ENCODE results near the gene DDX59.
A peak's percentile ranks its signal among the peaks of the same experiment; 100 is the strongest.
"Not testable (repeated sequence)": the region's sequence is repeated elsewhere in the genome, so short reads cannot be mapped to it uniquely, and the experiment has no call there.

The DDX59 gene

DNA sequence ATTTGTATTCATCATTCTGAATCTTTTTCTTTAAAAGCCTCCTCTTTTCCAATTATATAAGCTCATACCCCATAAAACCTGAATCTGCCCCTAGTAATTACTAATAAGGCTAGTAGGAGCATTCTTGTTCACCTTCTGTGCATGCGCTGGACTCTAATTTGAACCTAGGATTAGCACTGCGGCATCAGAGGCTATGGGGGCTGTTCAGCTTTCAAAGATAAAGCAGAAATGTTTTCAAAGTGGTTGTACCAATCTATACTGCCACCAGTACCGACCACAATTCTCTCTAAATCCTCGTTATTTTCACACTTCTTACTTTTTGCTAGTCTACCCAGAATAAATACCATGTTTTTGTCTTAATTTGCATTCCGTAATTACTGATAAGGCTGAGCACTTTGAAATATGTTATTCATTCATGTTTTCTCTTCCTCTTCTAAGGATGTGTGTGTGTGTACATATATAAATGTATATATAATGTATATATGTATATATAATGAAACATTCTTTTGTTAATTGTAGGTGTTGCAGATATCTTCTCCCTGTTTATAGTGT is 1.6 kb upstream of the DDX59 start:
- no peak for DNase-seq (ENCODE audit: low read depth)

DNA sequence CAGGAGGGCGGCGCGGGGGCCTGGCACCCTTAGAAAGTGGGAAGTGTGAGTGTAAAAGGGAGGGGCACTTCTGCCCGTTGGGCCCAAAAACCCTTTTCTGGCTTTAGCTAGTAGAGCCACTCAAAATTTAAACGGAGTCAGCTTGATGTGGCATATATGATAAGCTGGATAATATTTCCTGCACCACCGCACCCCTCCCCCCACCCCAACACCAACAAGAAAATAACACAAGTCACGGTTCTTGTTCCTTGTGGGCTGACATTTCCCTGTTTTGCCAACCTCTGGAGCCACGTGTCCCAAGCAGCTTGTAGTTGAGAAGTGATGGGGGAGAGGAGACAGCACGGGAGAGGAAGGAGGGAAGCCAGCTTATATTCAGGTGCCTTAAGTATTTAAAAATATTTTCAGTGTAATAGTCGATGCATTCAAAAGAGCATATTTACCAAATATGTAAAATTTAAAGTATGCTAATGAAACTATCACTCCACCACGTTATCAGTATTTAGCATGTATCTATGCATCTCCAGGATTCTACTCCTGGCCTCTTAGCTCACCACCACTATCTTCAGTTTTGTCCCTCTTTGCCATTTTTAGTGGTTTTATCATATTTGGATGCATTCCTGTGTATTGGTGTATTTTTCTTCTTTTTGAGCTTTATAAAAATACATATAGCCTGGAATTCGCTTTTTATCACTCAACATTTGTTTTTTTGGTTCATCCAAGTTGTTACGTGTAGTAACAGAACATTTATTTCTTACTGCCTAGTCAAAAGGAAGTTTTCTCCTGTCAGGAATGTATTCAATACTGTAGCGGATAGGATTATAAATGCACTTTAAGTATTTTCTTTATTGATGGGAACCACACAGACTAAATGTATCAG is 773 bp upstream of the DDX59 start:
- peak; percentile 81 for DNase-seq (ENCODE audit: low read depth)

DNA sequence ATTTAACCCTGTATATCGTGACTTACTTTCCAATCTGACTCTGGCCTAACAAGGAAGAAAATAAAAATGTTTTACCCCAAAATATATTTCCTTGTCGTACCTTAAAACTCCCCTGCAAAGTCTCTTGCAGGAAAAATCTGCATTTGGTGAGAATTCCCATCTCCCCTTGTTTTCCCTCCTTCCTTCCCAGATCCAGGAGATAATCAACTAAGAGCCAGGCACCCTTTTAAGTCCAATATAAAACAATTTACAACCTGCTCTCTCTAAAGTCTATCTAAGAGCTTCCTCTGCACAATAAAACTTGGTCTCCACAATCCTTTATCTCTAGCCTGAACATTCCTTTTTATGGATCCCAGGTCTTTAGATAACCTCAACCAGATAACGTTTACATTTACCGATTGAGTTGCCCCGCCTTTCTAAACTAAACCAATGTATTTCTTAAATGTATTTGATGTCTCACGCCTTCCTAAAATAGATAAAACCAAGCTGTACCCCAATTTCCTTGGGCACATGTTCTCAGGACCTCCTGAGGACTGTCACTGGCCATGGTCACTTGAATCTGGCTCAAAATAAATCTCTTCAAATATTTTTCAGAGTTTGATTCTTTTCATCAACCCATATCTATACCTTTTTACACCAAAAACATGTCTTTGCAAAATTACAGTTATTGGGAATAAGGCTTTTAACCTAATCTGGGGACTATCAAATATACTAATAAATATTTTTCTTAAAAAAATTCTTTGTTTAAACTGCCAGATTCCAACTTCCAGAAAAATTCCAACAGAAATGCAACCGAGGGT is 993 bp downstream of the DDX59 start:
- no peak for DNase-seq (ENCODE audit: low read depth)

DNA sequence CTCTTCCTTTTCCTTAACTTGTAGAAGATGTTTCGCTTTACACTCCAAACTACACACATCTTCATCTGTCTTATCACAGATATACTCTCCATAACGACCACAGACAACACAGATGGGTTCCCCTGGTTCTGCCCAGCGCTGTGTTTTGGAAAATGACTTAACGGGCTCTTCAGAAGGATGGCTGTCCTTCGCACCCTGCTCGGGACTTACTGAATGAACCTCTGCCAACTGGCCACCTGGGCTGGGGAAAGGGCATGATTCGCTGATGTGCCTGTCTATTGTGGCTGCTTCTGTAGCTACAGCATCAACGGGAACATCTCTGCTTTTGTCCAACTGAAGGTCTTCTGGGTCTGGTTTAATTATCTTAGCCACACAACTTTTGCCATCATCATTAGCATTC is 3.4 kb downstream of the DDX59 start:
- DNase-seq (ENCODE audit: low read depth): no peak

DNA sequence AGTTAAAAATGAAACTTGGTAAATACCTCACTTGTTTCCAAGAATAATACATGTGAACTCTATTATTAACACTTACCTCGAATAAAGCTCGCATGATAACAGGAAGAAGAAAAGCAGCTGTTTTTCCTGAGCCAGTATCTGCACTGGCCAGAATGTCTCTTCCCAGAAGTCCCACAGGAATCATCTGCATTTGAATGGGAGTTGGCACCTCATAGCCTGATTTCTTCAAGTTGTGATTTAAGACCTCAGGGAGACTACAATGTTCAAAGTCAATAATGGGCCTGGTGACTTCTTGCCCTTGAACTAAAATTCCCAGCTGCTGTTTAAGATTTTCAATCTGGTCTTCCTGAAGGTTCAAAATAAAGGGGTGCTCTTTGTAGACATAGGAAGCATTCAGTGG is 3.8 kb downstream of the DDX59 start:
- DNase-seq (ENCODE audit: low read depth): no peak

DNA sequence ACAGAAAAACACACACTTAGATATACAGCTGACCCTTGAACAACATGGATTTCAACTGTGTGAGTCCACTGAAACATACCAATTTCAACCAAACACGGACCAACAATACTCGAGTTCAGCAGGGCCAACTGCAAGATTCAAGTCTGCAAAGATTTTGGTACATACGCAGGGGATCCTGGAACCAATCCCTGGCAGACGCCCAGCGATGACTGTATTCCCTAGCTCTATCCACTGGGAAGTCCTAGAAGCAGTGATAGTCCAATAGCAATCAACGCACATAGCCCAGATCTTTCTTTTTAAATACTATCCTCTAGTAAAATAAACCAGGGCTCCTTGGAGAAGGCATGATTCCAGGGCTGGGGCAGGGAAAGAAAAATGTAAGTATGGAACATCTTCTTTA is 9.0 kb downstream of the DDX59 start:
- no peak for DNase-seq (ENCODE audit: low read depth)

DNA sequence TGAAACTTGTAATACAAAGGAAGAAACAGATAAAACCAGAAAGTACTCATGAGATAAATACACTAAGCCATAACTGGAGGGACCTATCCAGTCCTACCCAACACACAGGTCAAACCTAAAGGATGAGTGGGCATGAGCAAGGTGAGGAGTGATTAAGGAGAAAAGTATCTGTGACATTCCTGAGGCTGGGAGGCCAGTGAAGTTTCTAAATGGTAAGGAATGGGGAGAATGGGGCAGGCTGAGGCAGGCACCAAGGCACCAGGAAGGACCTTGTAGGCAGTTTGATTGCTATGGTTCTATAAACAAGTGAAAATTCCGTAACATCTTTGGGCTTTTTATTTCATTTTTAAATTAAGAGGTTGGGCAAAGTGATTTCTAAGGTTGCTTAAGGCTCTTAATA is 10.4 kb downstream of the DDX59 start:
- DNase-seq (ENCODE audit: low read depth): peak; percentile 86

DNA sequence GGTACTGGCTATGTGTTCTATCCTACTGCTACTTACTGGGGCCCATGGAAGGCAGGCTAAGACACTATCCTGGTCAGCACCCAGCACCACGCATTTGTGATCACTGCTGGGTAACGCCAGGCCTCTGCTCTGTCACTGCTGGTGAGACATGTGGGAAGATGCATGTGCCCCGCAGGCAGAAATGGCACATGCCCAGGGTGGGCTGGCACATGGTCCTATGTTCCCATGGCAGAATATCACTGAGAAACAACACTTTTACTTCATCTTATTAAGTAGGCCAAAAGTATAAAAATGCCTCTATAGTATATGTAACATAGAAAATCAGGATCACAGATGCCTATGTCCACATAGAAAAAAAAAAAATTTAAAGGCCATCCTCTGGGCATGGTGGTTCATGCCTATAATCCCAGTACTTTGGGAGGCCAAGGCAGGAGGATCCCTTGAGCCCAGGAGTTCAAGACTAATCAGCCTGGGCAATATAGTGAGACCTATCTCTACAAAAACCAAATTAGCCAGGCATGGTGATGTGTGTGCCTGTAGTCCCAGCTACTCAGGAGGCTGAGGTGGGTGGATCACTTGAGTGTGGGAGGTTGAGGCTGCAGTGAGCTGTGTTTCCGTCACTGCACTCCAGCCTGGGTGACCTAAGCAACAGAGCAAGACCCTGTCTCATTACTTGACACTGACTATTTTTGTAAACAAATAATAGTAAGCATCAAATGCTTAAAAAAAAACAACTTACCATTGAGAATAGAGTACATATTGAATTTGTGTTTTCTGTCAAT is 11.5 kb downstream of the DDX59 start:
- no peak for DNase-seq (ENCODE audit: low read depth)

DNA sequence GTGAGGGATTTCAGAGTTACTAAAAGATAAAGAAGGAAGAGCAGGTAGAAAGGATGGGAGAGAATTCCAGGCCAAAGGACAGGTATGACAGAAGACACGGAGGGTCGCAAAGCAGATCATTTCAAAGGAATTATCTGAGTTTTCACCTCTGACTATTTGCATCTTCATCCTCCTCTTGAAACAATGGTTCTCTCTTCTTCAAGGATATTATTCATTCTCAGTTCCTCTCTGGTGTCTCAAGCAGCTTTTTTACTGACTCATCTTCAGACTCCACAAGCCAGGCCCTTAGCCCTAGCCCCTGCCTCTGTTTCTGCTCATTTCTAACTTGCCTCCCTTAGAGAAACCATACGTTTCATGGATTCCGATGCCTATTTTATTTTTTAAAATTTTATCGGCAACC is 15.0 kb downstream of the DDX59 start:
- no peak for DNase-seq (ENCODE audit: low read depth)

DNA sequence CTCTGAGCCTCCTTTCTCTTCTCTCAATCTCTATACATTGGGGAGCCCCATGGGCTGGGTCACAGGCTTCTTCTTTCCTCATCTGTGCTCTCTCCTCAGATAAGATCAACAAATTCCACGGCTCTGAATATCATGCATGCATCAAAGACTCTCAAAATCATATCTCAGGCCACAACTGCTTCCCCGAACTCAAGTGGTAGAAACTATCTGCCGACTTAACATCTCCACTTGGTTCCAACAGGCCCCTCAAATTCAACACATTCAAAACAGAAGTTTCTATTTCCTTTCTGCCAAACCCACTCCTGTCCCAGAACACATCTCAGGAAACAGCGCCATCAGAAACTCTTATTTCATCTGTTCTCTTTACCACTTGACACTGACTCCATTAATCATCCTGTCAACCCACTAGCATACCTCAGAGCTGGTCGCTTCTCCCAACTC is 16.7 kb downstream of the DDX59 start:
- peak; percentile 24 for DNase-seq (ENCODE audit: low read depth)

DNA sequence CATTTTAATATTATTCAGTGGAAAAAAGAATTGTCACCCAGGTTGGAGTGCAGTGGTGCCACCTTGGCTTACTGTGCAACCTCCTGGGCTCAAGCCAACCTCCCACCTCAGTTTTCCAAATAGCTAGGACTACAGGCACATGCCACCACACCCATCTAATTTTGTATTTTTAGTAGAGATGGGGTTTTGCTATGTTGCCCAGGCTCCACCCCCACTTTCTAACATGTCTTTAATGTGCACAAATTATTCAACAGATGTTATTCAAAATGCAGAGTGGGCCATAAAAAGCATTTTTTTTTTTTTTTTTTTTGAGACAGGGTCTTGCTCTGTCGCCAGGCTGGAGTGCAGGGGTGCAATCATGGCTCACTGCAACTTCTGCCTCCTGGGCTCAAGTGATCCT is 17.3 kb downstream of the DDX59 start:
- DNase-seq (ENCODE audit: low read depth): no peak

DNA sequence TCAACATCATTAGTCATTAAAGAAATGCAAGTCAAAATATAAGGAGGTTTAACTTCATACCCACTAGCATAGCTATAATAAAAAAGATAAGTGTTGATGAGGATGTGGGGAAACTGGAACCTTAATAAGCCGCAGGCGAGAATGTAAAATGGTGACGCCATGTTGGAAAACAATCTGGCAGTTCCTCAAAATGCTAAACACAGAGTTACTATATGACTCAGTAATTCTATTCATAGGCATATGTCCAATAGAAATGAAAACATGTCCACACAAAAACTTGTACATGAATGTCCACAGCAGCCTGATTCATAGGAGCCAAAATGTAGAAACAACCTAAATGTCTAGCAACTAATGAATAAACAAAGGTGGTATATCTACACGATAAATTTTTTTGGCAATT is 23.2 kb downstream of the DDX59 start:
- DNase-seq (ENCODE audit: low read depth): no peak

DNA sequence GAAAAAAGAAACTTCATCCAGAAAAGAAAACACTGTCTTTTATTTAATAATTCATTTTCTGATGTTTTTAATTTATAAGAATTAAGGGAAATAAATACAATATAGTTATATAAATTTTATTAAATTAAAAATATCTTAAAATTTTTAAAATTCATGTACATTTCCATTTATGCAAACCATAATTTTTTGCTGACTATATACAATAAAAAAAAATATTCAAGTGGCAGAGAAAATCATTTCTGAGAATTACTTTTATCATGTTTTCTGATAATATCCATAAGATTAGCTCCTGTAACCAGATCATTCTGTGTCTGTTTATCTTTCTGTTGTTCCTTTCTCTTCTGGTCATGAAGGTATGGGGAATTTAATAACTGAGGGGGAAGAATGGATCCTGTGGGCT is 25.7 kb downstream of the DDX59 start:
- no peak for DNase-seq (ENCODE audit: low read depth)

DNA sequence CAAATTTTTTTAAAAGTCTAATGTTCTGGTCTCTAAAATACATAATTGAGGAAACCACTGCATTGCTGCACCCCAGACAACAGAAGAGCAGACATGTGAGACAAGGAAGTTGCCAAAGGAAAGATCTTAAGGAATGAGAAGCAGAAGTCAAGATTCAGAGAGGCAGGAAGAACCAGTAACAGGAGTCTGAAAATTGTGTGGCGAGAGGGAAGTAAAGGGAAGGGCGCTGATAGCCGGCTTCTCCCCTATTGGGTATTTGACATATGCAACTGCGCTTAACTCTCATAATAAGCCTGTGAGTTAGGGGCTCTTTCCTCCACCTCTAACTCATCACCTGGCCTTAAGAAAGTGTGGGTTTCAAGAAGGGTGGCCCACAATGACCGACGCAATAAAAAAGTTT is 27.2 kb downstream of the DDX59 start:
- peak; percentile 25 for DNase-seq (ENCODE audit: low read depth)

DNA sequence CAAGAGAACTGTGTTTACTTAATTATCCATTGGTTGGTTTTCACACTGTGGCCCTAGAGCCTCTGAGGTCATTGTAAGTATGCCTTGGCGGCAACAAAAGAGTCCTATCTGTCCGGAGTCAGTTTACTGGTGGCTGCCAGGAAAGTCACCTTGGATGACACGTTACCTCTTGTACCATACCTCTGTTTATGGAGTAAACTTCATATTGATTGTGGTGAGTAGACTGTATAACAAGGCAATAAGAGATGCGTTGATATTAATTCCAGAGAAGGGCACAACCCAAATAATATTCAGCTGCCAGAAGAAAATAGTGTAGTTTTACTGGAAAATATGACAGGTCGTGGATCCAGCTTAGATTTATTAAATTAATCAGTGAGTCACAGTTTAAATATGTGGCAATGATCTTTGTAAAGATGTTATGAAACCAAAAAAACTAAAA is 28.7 kb downstream of the DDX59 start:
- peak; percentile 55 for DNase-seq (ENCODE audit: low read depth)

DNA sequence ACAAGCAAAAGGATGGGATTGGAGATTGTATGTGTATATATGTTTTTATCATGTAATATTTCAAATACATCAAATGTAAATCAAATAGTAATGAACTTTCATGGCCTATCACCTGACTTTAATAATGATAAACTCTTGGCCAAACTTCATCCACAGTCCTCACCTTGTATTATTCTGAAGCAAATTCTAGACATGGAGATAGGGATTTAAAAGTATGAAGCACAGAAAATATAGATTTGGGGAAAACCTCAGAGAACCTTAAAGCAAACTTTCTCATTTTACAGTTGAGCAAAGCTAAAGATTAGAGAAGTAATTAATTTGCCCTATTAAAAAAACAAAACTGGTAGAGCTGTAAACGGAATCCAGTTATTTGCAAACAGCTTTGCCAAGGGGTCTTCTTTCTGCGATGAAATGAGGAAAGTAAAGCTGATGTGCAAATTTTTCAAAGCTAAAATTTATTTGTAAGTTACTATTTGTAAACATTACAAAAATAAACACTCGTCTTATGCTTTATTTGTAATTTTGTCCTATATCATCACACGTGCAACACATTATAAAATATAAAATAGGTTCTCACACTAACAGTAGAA is 29.2 kb downstream of the DDX59 start:
- no peak for DNase-seq (ENCODE audit: low read depth)

DNA sequence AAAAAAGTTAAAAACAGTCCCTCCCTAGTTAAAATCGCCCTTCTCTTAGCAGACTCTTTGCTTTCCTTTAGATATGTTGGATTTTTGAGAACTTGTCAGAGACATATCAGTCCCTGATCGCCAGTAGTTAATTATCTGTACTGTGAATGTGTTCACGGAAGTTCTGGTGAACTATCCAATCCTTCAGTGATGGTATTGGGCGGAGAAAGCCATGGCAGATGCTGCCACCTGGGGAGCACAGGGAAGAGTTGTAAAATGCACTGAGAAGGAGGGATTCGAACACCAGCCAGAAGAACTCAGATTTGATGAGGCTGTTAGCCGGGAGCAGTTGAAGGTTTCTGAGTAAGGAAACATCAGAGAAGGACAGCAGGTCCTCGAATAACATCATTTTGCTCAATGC is 31.6 kb downstream of the DDX59 start:
- no peak for DNase-seq (ENCODE audit: low read depth)

DNA sequence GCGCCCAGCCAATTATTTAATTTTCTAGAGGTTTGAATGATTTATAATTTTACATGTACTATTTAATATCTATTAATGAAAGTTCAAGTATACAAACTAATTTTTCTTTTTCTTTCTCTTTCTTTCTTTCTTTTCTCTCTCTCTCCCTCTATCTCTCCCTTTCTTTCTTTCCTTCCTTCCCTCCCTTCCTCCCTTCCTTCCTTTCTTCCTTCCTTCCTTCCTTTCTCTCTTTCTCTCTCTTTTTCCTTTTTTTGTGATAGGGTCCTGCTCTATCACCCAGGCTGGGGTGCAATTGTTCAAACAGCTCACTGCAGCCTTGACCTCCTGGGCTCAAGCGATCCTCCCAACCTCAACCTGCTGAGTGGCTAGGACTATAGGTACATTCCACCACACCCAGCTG is 33.0 kb downstream of the DDX59 start:
- DNase-seq (ENCODE audit: low read depth): no peak

DNA sequence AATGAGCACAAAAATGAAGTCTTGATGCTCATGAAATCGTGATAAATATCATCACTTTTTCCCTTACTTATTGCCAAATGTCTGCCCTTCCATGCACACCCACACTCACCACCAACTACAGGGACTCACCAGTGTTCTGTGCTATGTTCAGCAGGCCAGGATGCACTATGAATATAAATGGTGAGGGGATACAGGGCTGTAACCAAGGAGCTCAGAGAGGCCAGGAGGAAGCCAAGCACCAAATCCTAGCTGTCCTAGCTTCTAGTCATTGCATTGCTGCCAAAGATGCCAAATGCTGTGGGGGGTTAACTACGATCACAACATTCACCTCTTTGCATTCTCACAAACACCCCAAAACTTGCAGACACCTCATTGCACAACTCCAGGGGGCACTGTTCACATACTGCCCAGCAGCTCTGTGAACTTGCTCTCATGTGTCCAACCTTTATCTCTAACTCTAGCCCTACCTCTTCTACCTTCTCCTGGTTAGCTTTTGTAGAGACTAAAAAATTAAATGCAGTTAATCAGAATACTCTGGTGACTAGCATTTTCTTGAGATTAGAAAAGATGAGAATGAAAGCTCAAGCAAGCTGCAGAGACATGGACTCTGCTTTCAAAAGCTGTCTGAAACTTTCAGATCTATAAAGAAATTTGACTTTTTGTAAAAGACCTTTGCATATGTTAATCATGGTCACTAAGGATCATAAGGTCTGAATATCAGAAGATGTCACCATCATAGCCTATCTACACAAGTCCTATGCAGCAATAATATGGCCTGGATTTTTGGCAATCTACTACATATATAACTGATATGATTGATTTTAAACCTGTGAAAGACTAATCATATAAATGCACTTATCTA is 35.2 kb downstream of the DDX59 start:
- DNase-seq (ENCODE audit: low read depth): no peak

DNA sequence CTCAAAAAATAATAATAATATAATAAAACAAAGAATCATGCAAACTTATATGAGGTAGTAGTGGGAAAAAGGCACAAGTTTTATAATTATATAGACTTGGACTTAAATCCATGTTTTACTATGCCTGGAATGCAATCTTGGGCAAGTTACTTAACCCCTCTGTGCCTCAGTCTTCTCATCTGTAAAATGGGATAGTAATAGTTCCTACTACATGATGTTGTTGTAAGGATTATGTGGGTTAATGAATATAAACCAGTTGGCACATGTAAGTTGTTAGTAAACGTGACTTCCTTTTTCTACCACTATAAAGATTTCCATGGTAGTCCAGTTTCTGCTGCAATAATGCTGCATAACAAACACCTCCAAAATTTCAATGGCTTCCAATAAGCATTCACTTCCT is 38.3 kb downstream of the DDX59 start:
- DNase-seq (ENCODE audit: low read depth): no peak

DNA sequence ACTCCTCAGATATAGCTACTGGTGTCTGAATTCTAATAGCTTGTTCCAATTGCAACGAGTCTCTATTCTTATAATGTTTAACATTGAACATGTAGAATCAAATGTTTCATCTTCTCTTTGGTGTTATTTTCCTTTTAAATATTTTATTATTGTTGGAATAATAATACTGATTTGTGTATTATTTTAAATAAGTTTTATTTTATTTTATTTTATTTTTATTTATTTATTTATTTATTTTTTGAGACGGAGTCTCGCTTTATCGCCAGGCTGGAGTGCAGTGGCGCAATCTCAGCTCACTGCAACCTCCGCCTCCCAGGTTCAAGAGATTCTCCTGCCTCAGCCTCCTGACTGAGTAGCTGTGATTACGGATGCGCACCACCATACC is 39.2 kb downstream of the DDX59 start:
- not testable (repeated sequence) for DNase-seq (ENCODE audit: low read depth)
